T47D (cell line): ENCODE measurements around the gene WBP4.
A peak's percentile ranks its signal among the peaks of the same experiment; 100 is the strongest.

Source experiments
- DNase-seq, 2 experiments: peaks; one replicate each; pipeline versions ENCODE4 v3.0.0 to v3.0.0-alpha.2; 2011 to 2012; ENCODE audit warnings: low read depth in 1 of 2, low spot score in 1 of 2
- JUND ChIP-seq: IDR thresholded peaks from 2 replicates; pipeline ENCODE4 v1.6.1; 2012; ENCODE audit warnings: low read depth
- in situ Hi-C: cut with HindIII; loops from 2 replicates; pipeline ENCODE4 v1.10.0; 2016; ENCODE audit warnings: low sequenced_read_pairs, low pct_unique_long_range_greater_than_20kb

The WBP4 gene, protein sequence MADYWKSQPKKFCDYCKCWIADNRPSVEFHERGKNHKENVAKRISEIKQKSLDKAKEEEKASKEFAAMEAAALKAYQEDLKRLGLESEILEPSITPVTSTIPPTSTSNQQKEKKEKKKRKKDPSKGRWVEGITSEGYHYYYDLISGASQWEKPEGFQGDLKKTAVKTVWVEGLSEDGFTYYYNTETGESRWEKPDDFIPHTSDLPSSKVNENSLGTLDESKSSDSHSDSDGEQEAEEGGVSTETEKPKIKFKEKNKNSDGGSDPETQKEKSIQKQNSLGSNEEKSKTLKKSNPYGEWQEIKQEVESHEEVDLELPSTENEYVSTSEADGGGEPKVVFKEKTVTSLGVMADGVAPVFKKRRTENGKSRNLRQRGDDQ

GRCh38 chr13:41061075-41061913, at the start of gene WBP4:
TSS of gene WBP4 (plus strand) at chr13:41061509. CDS start at chr13:41061674, 165 bp downstream.
- DNase-seq = peak; percentile 75 to 96
- no peak for TF ChIP-seq JUND
- in situ Hi-C loops = no loop called here

- DNase-seq = no peak
- in situ Hi-C loops = no loop called here
- TF ChIP-seq JUND = no peak
These were observed 48.8 kb upstream of the WBP4 start for GRCh38 chr13:41012536-41012935.

- no peak for TF ChIP-seq JUND
These were observed 47.5 kb upstream of the WBP4 start for GRCh38 chr13:41013835-41014234.

GRCh38 chr13:41015920-41016319, 45.4 kb upstream of the WBP4 start:
- TF ChIP-seq JUND = no peak
- in situ Hi-C loops = no loop called here
- DNase-seq = no peak

More at GRCh38 chr13:41013835-41014234, 47.5 kb upstream of the WBP4 start:
- in situ Hi-C loops = no loop called here
- no peak for DNase-seq

- in situ Hi-C loops = no loop called here
- TF ChIP-seq JUND = no peak
- no peak for DNase-seq
These were observed 44.1 kb upstream of the WBP4 start for GRCh38 chr13:41017159-41017558.

GRCh38 chr13:41017817-41018601, 43.3 kb upstream of the WBP4 start:
- DNase-seq = no peak
- in situ Hi-C loops = no loop called here
- no peak for TF ChIP-seq JUND

GRCh38 chr13:41018602-41018948, 42.7 kb upstream of the WBP4 start:
- in situ Hi-C loops = no loop called here
- no peak for TF ChIP-seq JUND
- no peak for DNase-seq

- TF ChIP-seq JUND = no peak
- in situ Hi-C loops = no loop called here
- DNase-seq = peak in 1 of 2 experiments; percentile 45
These were observed 42.3 kb upstream of the WBP4 start, which contains the start of gene ELF1 for GRCh38 chr13:41019011-41019487. TSS of gene ELF1 (minus strand) at chr13:41019316. CDS start at chr13:40982054, 37,262 bp downstream.

DNA sequence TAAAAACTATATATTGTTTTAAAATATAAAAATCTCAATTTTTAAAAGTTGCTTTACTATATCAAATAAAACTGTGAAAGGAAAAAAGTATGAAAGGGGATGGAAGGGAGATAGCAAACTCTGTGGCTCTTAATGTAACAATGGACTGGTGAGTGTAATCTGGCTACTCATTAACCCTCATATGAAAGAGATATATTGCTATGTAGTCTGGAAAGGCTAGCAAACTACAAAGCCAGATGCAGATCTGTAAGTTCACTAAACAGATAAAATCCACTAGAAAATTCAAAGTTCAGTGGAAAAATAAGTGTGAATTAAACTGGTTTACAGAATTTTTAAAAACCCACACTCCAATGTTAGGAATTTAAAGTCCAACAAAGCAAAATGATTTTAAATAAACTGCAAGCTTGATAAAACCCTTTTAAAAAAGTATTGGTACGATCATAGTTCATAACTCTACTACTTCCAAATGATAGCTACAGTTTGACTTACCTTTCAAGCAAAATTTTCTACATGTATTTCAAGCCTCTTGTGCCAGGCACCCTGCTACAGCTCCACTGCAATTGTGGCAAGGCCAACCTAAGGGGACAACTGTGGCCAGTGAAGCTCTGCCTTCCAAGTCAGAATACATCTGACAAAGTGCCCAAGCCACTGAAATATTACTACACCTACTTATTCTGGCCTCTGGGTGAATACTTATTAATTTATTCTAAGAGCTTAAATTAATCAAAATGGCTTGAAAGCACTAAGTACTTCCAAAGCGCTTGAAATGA, 41.5 kb upstream of the WBP4 start:
- no peak for TF ChIP-seq JUND
- no peak for DNase-seq
- in situ Hi-C loops = no loop called here

DNA sequence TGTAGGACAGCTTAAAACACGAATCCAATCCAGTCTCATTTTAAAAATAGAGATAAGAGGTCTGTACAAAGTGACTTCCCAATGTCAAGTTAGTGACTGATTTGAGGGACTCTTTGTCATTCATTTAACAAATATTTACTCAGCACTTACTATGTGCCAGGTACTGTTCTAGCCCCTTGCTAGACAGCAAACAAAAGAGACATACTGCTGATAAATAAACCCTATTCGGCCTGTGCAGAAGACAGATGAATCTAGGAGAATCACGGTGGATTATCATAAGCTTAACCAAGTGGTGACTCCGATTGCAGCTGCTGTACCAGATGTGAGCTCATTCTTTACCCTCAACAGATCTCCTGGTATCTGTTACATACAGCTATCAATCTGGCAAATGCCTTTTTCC, 35.8 kb upstream of the WBP4 start:
- no peak for DNase-seq
- in situ Hi-C loops = no loop called here
- TF ChIP-seq JUND = no peak

- TF ChIP-seq JUND = no peak
- in situ Hi-C loops = no loop called here
- no peak for DNase-seq
These were observed 34.5 kb upstream of the WBP4 start for GRCh38 chr13:41026788-41027187.

- in situ Hi-C loops = no loop called here
- no peak for DNase-seq
These were observed 33.3 kb upstream of the WBP4 start for GRCh38 chr13:41028051-41028450.

More at GRCh38 chr13:41028051-41028450, 33.3 kb upstream of the WBP4 start:
- no peak for TF ChIP-seq JUND
